HuH-7.5 (cell line): Measurements from ENCODE around the gene BBLN.
"Not testable (repeated sequence)": the region's sequence is repeated elsewhere in the genome, so short reads cannot be mapped to it uniquely, and the experiment has no call there.

ENCODE experiments used
- DNase-seq: peaks from one replicate; pipeline ENCODE4 v3.0.0; 2011; ENCODE audit warnings: low spot score

The BBLN gene

DNA sequence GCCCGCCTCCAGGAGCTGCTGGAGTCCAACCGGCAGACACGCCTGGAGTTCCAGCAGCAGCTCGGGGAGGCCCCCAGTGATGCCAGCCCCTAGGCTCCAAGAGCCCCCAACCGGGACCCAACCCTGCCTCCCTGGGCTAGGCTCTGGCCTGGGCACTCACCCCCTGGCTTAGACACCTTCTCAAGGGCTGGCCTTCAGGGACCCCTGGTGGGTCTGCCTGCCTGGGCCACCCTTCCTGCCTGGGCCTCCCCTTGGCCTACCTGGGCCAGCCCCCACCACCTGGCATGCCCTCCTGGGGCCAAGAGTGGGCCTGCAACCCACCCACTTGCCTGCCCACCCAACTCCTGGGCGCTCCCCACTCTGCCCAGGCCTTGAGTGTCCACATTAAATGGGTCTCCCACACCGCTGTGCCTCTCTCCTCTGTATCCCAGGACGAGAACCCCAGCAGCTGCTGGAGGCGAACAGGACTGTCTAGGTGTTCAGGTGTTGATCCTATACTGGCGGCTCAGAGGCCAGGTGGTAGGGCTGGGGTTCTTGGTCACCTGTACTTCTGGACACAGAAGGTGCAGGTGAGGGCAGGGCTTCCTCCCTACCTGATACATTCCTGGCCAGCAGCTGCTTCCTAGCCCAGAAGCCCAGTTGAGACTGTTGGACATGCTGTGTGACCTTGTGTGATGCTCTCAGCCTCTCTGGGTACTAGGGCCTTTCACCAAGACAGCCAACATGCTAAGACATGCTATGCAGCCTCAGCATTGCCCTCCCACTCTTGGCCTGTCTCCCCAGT lies 3.6 kb downstream of the BBLN start:
- DNase-seq, result no peak

- no peak for DNase-seq
These were observed 4.3 kb downstream of the BBLN start for GRCh38 chr9:128164307-128164885.

GRCh38 chr9:128166169-128166568 lies 6.1 kb downstream of the BBLN start:
- DNase-seq, result no peak

DNA sequence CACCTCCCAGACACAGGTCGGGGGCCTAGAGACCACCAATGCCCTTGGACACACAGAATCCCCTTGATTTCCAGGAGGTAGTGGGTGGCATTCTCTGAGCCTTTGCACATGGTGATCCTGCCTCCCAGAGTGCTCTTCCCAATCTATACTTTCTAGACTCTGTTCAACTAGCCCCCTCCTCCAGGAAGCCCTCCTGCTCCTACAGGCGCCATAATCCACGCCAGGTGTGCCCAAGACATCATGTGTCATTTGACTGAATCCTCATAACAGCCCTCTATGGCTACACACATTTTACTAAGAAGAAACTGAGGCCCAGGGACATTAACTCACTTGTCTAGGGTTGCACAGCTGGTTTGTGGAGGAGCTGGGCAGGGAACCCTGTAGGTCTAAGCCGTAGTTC lies 7.1 kb downstream of the BBLN start:
- DNase-seq, result no peak

- no peak for DNase-seq
These were observed 8.8 kb downstream of the BBLN start for GRCh38 chr9:128168731-128169308.

DNA sequence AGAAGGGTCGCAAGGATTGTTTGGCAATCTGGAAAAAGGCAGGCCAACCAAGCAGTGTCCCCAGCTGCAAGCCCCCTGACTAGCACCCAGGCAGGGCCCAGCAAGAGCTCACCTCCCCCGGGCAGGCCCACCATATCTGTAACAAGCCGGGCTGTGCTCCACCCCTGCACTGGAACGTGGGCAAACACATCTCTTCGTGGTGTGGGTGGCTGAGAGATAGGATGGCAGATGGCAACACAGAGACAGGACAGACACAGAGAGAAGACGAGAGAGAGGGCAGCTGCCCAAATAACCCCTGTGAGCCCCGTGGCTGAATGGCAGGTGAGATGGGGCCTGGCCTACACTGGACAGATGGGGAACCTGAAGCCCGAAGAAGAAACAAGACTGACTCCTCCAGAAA lies 9.4 kb downstream of the BBLN start:
- DNase-seq, result no peak

DNA sequence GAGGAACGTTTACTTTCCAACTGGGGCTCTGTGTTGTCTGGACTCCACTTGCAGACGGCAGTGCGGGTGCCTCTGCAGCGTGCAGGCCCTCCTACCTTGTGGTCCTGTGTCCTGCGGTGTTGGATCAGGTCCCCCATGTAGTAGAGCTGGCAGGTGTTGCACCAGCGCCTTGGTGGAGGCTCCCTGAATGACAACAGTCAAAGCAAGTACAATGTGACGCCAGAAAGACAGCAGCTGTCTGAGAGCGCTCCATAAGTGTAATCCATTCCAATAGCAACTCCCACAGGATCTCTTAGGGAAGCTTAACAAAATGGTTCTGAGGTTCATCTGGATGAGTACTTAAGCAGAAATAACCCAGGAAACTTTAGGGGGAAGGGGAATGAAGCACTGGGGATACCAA lies 9.9 kb downstream of the BBLN start:
- no peak for DNase-seq

GRCh38 chr9:128174062-128174461 lies 14.0 kb downstream of the BBLN start:
- no peak for DNase-seq

DNA sequence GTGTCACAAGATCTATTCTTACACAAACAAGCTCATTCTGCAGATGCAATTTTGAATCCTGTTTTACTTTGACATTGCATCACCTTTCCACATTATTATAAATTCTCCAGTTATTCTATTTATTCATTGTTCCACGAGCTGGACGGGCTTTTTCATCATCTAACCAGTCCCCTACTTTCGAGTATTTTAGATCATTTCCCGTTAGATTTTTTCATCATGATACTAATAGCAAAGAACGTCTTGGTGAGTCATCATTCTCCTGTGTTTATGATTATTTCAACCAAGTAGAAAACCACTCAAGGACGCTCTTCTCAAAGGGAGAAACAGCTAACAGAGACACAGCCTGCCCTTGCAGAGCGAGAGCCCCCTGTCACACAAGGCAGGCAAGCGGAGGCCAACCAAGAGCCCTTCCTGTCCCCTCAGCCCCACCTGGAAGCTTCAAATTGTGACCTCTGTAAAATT lies 15.1 kb downstream of the BBLN start:
- DNase-seq, result no peak

- DNase-seq, result no peak
These were observed 15.7 kb downstream of the BBLN start for GRCh38 chr9:128175726-128176125.

- DNase-seq, result no peak
These were observed 18.9 kb downstream of the BBLN start for GRCh38 chr9:128178806-128179431.

- DNase-seq, result no peak
These were observed 19.9 kb downstream of the BBLN start for GRCh38 chr9:128180001-128180400.

GRCh38 chr9:128180447-128180846 lies 20.4 kb downstream of the BBLN start:
- DNase-seq, result no peak

DNA sequence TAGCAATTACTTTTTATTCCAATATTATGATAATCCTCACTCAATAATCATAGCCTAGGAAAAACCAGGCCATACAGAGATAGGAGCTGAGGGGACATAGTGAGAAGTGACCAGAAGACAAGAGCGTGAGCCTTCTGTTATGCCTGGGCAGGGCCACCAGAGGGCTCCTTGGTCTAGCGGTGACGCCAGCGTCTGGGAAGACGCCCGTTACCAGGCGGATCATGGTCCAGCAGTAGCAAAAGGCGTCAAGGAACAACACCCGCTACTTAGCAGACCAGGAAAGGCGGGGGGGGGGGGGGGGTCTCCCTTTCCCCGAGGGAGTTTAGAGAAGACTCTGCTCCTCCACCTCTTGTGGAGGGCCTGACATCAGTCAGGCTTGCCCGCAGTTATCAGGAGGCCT lies 21.4 kb downstream of the BBLN start:
- not testable (repeated sequence) for DNase-seq

GRCh38 chr9:128182893-128183588 lies 23.0 kb downstream of the BBLN start:
- no peak for DNase-seq

DNA sequence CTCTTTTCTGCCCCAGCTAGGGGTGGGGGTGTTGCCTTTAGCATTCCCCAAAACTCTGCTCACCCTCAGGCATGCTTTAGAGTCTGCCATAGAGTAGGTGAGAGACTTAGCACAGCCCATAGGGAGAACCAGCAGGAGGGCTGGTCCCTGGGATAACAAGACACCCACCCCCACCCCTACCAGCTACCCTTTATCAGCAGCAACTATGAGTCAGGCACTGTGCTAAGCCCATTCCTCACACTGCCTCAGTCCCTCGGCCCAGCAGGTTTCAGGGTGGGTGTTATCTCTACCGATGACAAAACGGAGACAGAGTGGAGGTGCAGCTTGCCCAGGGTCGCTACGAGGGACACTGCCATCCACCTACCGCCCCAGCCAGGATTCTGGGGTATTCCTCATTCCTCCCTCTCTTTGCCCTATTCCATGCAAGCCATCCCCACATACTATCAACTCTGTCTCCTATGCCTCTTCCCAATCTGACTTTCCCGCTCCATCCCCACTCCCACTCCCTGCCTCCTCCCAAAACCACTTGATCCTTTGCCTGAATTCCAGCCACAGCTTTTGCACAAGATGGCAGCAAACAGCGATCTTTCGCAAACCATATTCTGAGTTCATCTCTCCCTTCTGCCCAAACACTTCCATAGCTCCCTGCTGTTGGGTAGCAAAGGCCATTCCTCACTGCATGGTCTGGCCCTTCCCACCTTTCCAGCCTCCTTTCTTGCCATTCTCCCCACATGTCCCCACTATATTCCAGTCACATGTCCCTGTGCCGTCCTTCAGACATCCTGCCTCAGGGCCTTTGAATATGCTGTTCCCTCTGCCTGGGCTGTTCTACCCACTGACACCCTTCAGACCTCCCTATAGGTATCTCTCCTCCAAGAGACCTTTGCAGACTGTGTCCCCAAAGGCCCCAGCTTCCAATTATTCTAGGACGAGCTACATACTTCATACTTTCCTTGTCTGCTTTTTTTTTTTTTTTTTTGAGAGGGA lies 26.2 kb downstream of the BBLN start:
- no peak for DNase-seq

DNA sequence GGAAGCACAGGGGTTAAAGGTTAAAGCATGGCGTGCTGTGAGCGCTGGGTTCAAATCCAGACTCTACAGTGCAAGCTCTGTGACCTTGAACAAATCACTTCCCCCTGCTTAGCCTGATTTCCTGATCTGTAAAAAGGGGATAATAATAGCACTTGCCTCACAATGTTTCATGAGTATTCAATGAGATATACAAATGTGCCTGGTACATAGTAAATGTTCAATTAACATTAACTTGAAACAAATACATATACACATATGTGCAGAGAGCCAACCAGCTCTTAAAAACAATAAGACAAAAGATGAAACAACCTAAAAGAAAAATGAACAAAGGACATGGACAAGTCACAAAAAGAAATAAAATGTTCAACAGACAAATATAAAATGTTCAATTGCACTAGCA lies 27.3 kb downstream of the BBLN start:
- DNase-seq, result no peak

GRCh38 chr9:128188209-128188608 lies 28.1 kb downstream of the BBLN start:
- no peak for DNase-seq

DNA sequence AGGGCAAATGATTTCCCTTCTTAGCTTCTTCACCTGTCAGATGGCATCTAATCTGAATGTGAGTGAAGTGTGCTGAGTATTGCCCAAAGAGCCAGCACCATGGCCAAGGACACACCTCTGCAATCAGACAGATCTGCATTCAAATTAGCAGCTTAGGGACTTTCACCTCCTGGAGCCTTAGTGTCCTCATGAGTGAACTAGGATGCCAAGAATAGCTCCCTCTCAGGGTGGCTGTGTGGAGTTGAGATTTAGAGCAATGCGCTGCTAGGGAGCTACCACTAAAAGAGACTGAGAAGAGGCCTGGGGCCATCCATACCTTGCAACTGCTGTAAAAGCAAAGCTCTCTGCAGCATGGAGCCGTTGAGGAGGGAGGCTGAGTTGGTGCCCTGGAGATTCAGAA lies 29.9 kb downstream of the BBLN start:
- no peak for DNase-seq

- DNase-seq, result no peak
These were observed 30.7 kb downstream of the BBLN start for GRCh38 chr9:128190516-128191405.
